NCI-H1417 treated with DMSO at 0.1 percent for 48 hours (cell line): ENCODE data around the gene PLPPR3.

Source experiments
- DNase-seq: peaks from one replicate; lab custom pipeline; 2025; lab: John Stamatoyannopoulos, UW

Gene PLPPR3

DNA sequence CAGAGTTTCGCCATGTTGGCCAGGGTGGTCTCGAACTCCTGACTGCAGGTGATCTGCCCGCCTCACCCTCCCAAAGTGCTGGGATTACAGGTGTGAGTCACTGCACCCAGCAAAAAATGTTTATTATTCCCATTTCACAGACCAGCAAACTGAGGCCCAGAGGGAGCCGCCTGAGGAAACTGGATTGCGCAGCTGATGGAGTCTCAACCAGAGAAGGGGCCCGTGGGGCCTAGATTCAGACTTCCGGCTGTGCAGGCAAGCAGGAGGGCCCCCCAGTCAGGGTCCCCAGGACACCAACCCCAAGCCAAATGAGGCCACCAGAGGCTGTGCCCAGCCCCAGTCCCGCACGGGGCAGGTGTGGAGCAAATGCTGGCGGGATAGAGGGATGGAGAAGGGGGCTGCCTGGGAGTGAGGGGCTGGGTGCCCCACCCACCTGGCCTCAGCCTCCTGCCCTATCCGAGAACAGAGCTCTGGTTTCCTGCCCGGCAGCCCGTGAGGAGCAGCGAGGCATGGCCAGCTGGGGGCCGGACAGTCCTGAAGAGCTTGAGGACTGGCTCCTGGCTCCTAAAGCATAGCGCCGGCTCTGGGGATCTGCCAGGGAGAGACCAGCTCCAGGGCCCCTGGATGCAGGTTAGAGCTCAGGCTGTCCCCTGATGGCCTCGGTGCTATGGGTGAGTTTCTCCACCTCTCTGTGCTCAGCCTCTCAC lies 48.9 kb downstream of the PLPPR3 start:
- DNase-seq: no peak

GRCh38 chr19:772063-772462 lies 49.7 kb downstream of the PLPPR3 start:
- no peak for DNase-seq

GRCh38 chr19:771332-771785 lies 50.4 kb downstream of the PLPPR3 start:
- DNase-seq: no peak

- DNase-seq: no peak
Observed at GRCh38 chr19:769616-770015, 52.1 kb downstream of the PLPPR3 start.

DNA sequence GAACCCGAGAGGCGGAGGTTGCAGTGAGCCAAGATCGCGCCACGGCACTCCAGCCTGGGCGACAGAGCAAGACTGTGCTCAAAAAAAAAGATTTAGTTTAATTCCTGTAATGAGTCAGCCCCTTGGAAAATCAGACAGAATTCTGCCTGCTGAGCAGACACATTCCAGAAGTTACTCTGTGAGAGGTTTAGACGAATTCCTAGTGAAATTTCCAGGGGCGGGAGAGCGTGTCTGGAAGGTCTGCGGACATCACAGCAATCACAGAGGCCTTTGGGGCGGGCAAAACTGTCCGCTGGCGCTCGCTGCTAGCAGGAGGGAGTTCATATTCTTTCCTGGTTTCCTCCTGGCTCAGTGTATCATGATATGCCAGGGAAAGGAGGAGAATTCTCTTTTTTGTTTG lies 53.3 kb downstream of the PLPPR3 start:
- DNase-seq: no peak

GRCh38 chr19:765179-765738 lies 56.5 kb downstream of the PLPPR3 start:
- DNase-seq: no peak

DNA sequence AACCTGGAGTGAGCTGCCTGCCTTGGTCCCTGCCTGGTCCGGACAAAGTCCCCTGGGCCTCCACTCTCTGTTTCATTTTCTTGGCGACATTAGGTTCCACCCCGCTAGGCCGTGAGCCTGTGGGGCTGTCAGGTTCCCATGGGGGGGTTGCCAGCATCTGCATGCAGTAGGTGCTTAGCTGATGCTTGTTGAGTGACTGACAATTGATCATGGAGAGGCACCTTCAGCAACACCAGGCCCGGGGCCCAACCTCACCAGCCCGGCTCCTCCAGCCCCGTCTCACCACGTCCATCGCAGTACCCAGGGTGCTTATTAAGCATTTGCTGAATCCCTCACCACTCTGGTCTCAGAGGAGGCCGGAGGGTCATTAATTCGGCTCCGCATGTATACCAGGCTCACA lies 57.5 kb downstream of the PLPPR3 start:
- DNase-seq: no peak

DNA sequence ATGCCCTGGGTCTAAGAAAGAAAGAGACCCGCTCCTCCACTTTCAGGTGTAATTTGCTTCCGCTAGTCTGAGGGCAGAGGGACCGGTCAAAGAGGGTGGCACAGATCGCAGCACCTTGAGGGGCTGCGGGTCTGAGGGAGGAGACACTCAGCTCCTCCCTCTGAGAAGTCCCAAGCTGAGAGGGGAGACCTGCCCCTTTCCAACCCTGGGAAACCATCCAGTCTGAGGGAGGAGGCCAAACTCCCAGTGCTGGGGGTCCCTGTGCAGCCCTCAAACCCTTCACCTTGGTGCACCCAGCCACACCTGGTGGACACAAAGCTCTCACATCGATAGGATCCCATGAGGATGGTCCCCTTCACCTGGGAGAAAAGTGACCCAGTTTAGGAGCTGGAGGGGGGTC lies 57.9 kb downstream of the PLPPR3 start:
- DNase-seq: no peak

GRCh38 chr19:763181-763580 lies 58.6 kb downstream of the PLPPR3 start:
- DNase-seq: no peak
